Neuronal stem cell (in vitro differentiated cells): ENCODE data around the gene METTL16.
A peak's percentile ranks its signal among the peaks of the same experiment; 100 is the strongest.

ENCODE experiments used
- DNase-seq: peaks from one replicate; pipeline ENCODE4 v3.0.0-alpha.2; 2013; ENCODE audit warnings: low spot score
- H2AFZ ChIP-seq: one replicate; pipeline ENCODE4 v1.6.1; 2013; ENCODE audit warnings: mild to moderate bottlenecking, low read length, inconsistent platforms
- H2AK5ac ChIP-seq: 2 replicates; pipeline ENCODE4 v1.6.1; 2013; ENCODE audit warnings: low read depth, mild to moderate bottlenecking, inconsistent platforms, low read length, moderate library complexity, mixed read lengths
- H2BK120ac ChIP-seq: 2 replicates; pipeline ENCODE4 v1.6.1; 2013; ENCODE audit warnings: low read depth, mild to moderate bottlenecking, inconsistent platforms, low read length, moderate library complexity, mixed read lengths
- H2BK12ac ChIP-seq: one replicate; pipeline ENCODE4 v1.6.1; 2013; ENCODE audit warnings: low read length, inconsistent platforms
- H2BK15ac ChIP-seq: 2 replicates; pipeline ENCODE4 v1.6.1; 2013; ENCODE audit warnings: mild to moderate bottlenecking, low read length, inconsistent platforms, mixed read lengths
- H2BK5ac ChIP-seq: one replicate; pipeline ENCODE4 v1.6.1; 2013; ENCODE audit warnings: inconsistent platforms, mild to moderate bottlenecking, low read length, moderate library complexity
- H3K14ac ChIP-seq: one replicate; pipeline ENCODE4 v1.6.1; 2013; ENCODE audit warnings: low read length, inconsistent platforms
- H3K18ac ChIP-seq: 2 replicates; pipeline ENCODE4 v1.6.1; 2013; ENCODE audit warnings: low read length, inconsistent platforms
- H3K23ac ChIP-seq: 2 replicates; pipeline ENCODE4 v1.6.1; 2013; ENCODE audit warnings: low read depth, mild to moderate bottlenecking, mixed read lengths, low read length, inconsistent platforms; ENCODE audit not compliant: poor library complexity
- H3K27ac ChIP-seq: replicated peaks from 3 replicates; pipeline ENCODE4 v1.5.1; 2013; ENCODE audit warnings: low read length, inconsistent platforms
- H3K27me3 ChIP-seq, 3 experiments: 2 replicates each; pipeline ENCODE4 v1.6.1; 2013; ENCODE audit warnings: low read length in 3 of 3, mild to moderate bottlenecking in 2 of 3, inconsistent platforms in 1 of 3, low read depth in 1 of 3, mixed read lengths in 1 of 3, moderate library complexity in 1 of 3; ENCODE audit not compliant: control insufficient read depth in 3 of 3, insufficient read depth in 3 of 3
- H3K36me3 ChIP-seq, 2 donors: replicated peaks in 1 of 2; 2 replicates each; pipeline ENCODE4 v1.6.1; 2013; ENCODE audit warnings: low read length in 2 of 2; ENCODE audit not compliant: control insufficient read depth in 2 of 2, insufficient read depth in 2 of 2
- H3K4ac ChIP-seq: 2 replicates; pipeline ENCODE4 v1.6.1; 2013; ENCODE audit warnings: inconsistent platforms, mild to moderate bottlenecking, low read length, moderate library complexity
- H3K4me1 ChIP-seq, 2 donors: 1 replicate in 1 of 2; 2 replicates in 1 of 2; pipeline ENCODE4 v1.6.1; 2013; ENCODE audit warnings: low read length in 2 of 2, low read depth in 1 of 2; ENCODE audit not compliant: control insufficient read depth in 2 of 2, insufficient read depth in 1 of 2
- H3K4me2 ChIP-seq: one replicate; pipeline ENCODE4 v1.6.1; 2013; ENCODE audit warnings: mild to moderate bottlenecking, low read length, inconsistent platforms; ENCODE audit not compliant: insufficient read depth, poor library complexity, severe bottlenecking
- H3K4me3 ChIP-seq, 2 donors: 2 replicates each; pipeline ENCODE4 v1.5.1; 2013; ENCODE audit warnings: low read length in 2 of 2, mild to moderate bottlenecking in 2 of 2, inconsistent platforms in 1 of 2, moderate library complexity in 1 of 2
- H3K79me1 ChIP-seq: one replicate; pipeline ENCODE4 v1.6.1; 2013; ENCODE audit warnings: low read depth, mild to moderate bottlenecking, inconsistent platforms, low read length, moderate library complexity
- H3K9ac ChIP-seq: one replicate; pipeline ENCODE4 v1.6.1; 2013; ENCODE audit warnings: mild to moderate bottlenecking, low read depth, low read length, inconsistent platforms; ENCODE audit not compliant: poor library complexity
- H3K9me3 ChIP-seq, 2 donors: replicated peaks in 1 of 2; 2 replicates each; pipeline versions ENCODE3 to v1.6.1; 2013; ENCODE audit warnings: low read length in 2 of 2, mild to moderate bottlenecking in 2 of 2, inconsistent platforms in 1 of 2, low read depth in 1 of 2, mixed read lengths in 1 of 2, moderate library complexity in 1 of 2; ENCODE audit not compliant: control insufficient read depth in 2 of 2, insufficient read depth in 1 of 2
- H4K8ac ChIP-seq: one replicate; pipeline ENCODE4 v1.6.1; 2013; ENCODE audit warnings: low read depth, mild to moderate bottlenecking, inconsistent platforms, low read length, moderate library complexity
- H4K91ac ChIP-seq: one replicate; pipeline ENCODE4 v1.6.1; 2013; ENCODE audit warnings: low read length, low read depth, mild to moderate bottlenecking, inconsistent platforms; ENCODE audit not compliant: poor library complexity
- WGBS, 2 donors: extraction: QIAGEN DNeasy Blood & Tissue Kit; methylation state at CpG; one replicate each; pipeline ENCODE4 v1.1.7; 2013; ENCODE audit warnings: missing lambda C conversion rate in 2 of 2, mixed read lengths in 1 of 2; ENCODE audit not compliant: insufficient read length in 2 of 2, insufficient replicate concordance in 1 of 2; ENCODE audit errors: extremely low coverage in 2 of 2; 5-methylcytosine and 5-hydroxymethylcytosine counted together

METTL16 gene

DNA sequence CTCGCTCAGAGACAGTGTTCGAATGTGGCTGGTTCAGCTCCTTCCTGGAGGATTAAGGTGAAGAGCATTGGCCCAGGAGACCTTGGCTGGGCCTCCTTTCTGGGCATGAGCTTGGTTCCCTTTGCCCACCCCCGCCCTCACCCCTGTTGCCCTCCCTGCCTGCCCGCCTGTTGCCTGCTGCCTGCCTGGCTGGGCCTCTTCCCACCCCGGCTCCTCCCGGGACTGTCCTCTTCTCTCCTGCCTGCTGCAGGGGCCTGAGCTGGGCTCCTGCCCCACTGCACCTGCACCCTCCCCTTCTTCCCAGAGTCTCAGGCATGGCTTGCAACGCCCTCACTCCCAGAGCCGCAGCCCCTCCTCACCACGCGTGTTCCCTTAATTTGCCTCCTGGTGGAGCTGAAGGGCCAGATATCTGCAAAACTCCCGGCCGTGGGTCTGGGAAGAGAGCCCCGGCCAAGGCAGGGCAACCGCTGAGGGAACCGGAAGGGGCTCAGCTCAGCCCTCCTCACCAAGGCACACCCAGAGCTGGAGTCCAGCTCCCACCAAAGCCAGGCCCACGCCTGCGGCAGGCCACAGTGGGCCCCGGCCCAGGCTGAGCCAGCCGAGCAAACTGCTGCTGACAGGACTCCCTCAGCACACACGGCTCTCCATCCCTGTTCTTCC, 142.0 kb downstream of the METTL16 start:
- H2BK15ac ChIP-seq: no peak overlapping the region
- H2AK5ac ChIP-seq: no peak overlapping the region
- H2BK120ac ChIP-seq: no peak overlapping the region
- no peaks in the 10 kb centered on the region for H3K79me1 ChIP-seq
- H3K9me3 ChIP-seq: no peaks in the 10 kb centered on the region
- no peak overlapping the region for H4K91ac ChIP-seq
- no peak overlapping the region for H3K14ac ChIP-seq
- peaks cover 33 to 47% of the 10 kb centered on the region in 2 donors for H3K36me3 ChIP-seq
- no peak overlapping the region for H3K23ac ChIP-seq
- peaks cover 2 to 9% of the 10 kb centered on the region in 2 donors for H3K4me1 ChIP-seq
- H2BK12ac ChIP-seq: no peak overlapping the region
- H3K4me2 ChIP-seq: no peak overlapping the region
- no peak overlapping the region for H3K4me3 ChIP-seq
- H3K18ac ChIP-seq: peak overlapping the region; percentile 67
- no peak overlapping the region for H3K27ac ChIP-seq
- no peak overlapping the region for H4K8ac ChIP-seq
- no peaks in the 10 kb centered on the region for H3K27me3 ChIP-seq
- no peak for DNase-seq
- H3K9ac ChIP-seq: peak overlapping the region; percentile 47
- no CpG with 5 or more reads among the region's 20 CpGs for WGBS, 2 donors
- H3K4ac ChIP-seq: no peak overlapping the region
- H2AFZ ChIP-seq: no peak overlapping the region
- peak overlapping the region; percentile 43 for H2BK5ac ChIP-seq

GRCh38 chr17:2369039-2369438, 142.6 kb downstream of the METTL16 start:
- H3K79me1 ChIP-seq: peaks cover 2% of the 10 kb centered on the region
- no peak overlapping the region for H2BK15ac ChIP-seq
- no peaks in the 10 kb centered on the region for H3K9me3 ChIP-seq
- no peak overlapping the region for H3K4me2 ChIP-seq
- H3K4me3 ChIP-seq: no peak overlapping the region
- no peak overlapping the region for H3K4ac ChIP-seq
- no peaks in the 10 kb centered on the region for H3K27me3 ChIP-seq
- H3K27ac ChIP-seq: no peak overlapping the region
- DNase-seq: no peak
- H4K91ac ChIP-seq: no peak overlapping the region
- peaks cover 40 to 47% of the 10 kb centered on the region in 2 donors for H3K36me3 ChIP-seq
- H3K18ac ChIP-seq: no peak overlapping the region
- H4K8ac ChIP-seq: no peak overlapping the region
- H2BK5ac ChIP-seq: no peak overlapping the region
- no peak overlapping the region for H2BK120ac ChIP-seq
- H2AK5ac ChIP-seq: no peak overlapping the region
- no peak overlapping the region for H3K9ac ChIP-seq
- H3K23ac ChIP-seq: no peak overlapping the region
- H3K14ac ChIP-seq: no peak overlapping the region
- H2BK12ac ChIP-seq: no peak overlapping the region
- no CpG with 5 or more reads among the region's 5 CpGs for WGBS, 2 donors
- peaks cover 2 to 9% of the 10 kb centered on the region in 2 donors for H3K4me1 ChIP-seq
- no peak overlapping the region for H2AFZ ChIP-seq

DNA sequence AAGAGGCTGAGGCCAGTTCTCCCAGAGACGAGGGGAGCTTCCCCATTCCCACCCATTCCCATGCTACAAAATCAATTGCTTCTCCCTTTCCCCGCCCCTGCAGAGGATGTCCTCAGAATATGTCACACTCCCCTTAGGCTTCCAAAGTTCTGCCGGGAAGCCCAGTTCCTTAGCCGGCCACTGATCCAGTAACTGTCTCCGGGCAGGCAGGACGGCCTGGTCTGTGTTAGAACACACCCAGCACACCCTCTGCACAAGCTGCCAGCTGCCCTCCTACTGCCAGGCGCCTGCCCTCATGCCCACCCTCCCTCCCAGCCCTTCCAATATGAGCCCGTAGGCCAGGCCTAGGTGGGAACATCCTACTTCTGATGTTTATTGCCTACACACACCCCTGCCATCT, 143.3 kb downstream of the METTL16 start:
- Histone ChIP-seq H3K9ac (no peak overlapping the region), H3K4ac (no peak overlapping the region), H2BK5ac (no peak overlapping the region), H2BK120ac (no peak overlapping the region), H3K4me2 (no peak overlapping the region), H3K23ac (no peak overlapping the region), H3K4me1 (peaks cover 2 to 9% of the 10 kb centered on the region in 2 donors), H2AK5ac (no peak overlapping the region), H3K4me3 (no peak overlapping the region), H3K27me3 (no peaks in the 10 kb centered on the region), H3K9me3 (no peaks in the 10 kb centered on the region), H3K14ac (no peak overlapping the region), H2BK15ac (no peak overlapping the region), H2AFZ (no peak overlapping the region), H4K8ac (no peak overlapping the region), H3K79me1 (peaks cover 2% of the 10 kb centered on the region), H3K27ac (no peak overlapping the region), H3K18ac (no peak overlapping the region), H3K36me3 (peaks cover 46 to 47% of the 10 kb centered on the region in 2 donors), H4K91ac (no peak overlapping the region), H2BK12ac (no peak overlapping the region)
- WGBS, 2 donors: no CpG with 5 or more reads among the region's 8 CpGs
- no peak for DNase-seq

DNA sequence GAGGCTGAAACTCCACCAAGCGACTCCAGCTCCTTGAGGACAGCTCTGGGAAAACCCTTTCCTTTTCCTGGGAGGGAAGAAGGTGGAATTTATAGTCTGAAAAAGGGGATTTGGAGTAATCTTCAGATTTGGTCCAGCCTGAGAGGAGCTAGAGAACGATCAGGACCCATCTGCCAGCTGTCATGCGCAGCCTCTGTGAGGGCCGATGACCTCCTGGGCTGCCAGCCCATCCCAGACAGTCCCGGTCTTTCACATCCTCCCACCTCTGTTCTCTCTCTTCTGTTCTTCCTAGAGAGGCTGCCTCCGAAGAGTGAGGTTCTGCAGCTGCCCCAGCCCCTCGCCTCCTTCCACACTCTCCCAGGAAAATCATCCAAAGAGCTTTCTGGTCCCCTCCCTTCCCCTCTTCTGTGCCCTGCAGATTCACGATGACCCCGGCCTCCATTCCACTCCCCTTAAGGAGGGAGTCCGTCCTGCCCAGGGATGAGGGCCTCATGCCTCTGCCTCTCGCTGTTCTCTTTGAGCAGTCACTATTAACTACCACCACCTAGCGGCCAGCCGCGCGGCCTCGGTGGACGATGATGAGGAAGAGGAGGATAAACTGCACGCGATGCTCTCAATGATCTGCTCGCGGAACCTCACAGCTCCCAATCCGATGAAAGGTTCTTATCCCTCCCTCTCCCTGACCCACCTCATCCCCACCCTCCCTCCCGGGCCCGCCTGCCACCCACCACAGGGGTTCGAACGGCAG, 144.8 kb downstream of the METTL16 start:
- peaks cover 0 to 4% of the 10 kb centered on the region in 2 donors for H3K9me3 ChIP-seq
- no peak overlapping the region for H3K27ac ChIP-seq
- no CpG with 5 or more reads among the region's 26 CpGs for WGBS, 2 donors
- H3K4me3 ChIP-seq: no peak overlapping the region
- H3K14ac ChIP-seq: no peak overlapping the region
- no peak for DNase-seq
- no peak overlapping the region for H4K8ac ChIP-seq
- no peak overlapping the region for H2BK120ac ChIP-seq
- H3K9ac ChIP-seq: no peak overlapping the region
- H3K4me2 ChIP-seq: no peak overlapping the region
- no peak overlapping the region for H2BK15ac ChIP-seq
- H3K18ac ChIP-seq: no peak overlapping the region
- H3K79me1 ChIP-seq: peaks cover 2% of the 10 kb centered on the region
- H3K4ac ChIP-seq: no peak overlapping the region
- no peak overlapping the region for H3K23ac ChIP-seq
- no peak overlapping the region for H2BK12ac ChIP-seq
- H2AK5ac ChIP-seq: no peak overlapping the region
- H2BK5ac ChIP-seq: no peak overlapping the region
- peaks cover 2 to 9% of the 10 kb centered on the region in 2 donors for H3K4me1 ChIP-seq
- no peak overlapping the region for H2AFZ ChIP-seq
- no peak overlapping the region for H4K91ac ChIP-seq
- H3K27me3 ChIP-seq: no peaks in the 10 kb centered on the region
- H3K36me3 ChIP-seq: peaks cover 46 to 48% of the 10 kb centered on the region in 2 donors
